ENCODE measurements around the gene KRT5. TPM values are rescaled to one million over a fixed set of nuclear protein-coding genes. Genes with fewer than 3 reads are reported as not detected.

The KRT5 gene
- total and polyA plus RNA-seq, 3 donors from 2014 or later: 0.39 to 2.6 (median 1.1) TPM

DNA sequence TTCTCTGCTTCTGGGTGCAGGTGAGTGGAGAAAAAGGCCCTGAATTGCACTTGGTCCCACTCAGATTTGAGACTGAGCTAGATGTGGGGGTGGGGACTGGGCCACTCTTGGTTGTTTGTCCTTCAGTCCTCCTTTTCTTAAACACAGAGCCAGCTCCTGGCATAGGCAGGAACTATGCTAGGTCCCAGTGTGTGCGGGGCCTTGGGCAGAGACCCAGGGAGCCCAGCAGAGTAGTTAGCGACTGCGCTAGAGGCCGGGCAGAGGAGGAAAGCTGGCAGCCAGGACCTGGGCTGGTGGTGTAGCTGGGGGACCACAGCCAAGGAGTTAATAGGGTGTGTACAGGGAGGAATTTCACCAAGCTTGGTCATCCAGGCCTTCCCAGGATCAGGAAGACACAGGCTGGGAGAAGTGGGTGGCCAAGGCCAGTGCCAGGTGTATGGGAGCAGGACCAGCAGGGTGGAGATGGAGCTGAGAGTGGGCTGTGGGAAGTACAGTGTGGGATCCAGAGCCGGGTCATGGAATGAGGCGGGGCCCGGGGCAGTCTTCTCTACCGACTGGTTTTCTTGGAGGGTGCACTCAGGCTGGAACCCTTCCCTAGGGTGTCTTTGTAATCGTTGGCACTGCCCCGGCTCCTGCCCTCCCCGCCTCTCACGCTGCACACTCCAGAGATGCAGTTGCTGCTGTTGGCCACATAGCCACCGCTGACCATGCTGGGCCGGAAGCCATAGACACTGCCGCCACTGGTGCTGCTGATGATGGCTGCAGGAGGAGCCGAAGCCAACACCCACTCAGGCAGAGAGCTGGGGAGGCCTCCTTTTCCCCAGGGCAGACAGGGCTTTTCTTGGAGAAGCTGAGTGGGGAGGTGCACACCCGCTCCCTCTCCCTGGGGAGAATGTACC, 24.0 kb upstream of the KRT5 start:
- peak; percentile 23 for DNase-seq
- Histone ChIP-seq H3K4me1 (peaks cover 3% of the 10 kb centered on the region), H3K4me3 (no peak overlapping the region), H3K27ac (no peak overlapping the region), H3K36me3 (ENCODE audit: low read depth, missing control alignments) (no peaks in the 10 kb centered on the region), H3K9me3 (no peaks in the 10 kb centered on the region), H3K27me3 (no peaks in the 10 kb centered on the region)
- WGBS, 2 donors: 78 to 81% methylated on average over 8 to 17 of the region's 17 CpGs
- intact Hi-C loops (cut with DNase I; ENCODE audit: low total_unique reads): no loop called here
- no peak for TF ChIP-seq CTCF (IDR thresholded peaks at IDR 0.05)
- no peak for TF ChIP-seq POLR2A (IDR thresholded peaks at IDR 0.05)

GRCh38 chr12:52542785-52543318, 22.7 kb upstream of the KRT5 start:
- H3K27me3 ChIP-seq: no peaks in the 10 kb centered on the region
- no peak for DNase-seq
- intact Hi-C loops (cut with DNase I; ENCODE audit: low total_unique reads): no loop called here
- no peak overlapping the region for H3K27ac ChIP-seq
- 63 to 79% methylated on average over 7 of the region's 7 CpGs for WGBS, 2 donors
- H3K9me3 ChIP-seq: no peaks in the 10 kb centered on the region
- no peak overlapping the region for H3K4me3 ChIP-seq
- peaks cover 7% of the 10 kb centered on the region for H3K4me1 ChIP-seq
- no peaks in the 10 kb centered on the region for H3K36me3 ChIP-seq (ENCODE audit: low read depth, missing control alignments)
- TF ChIP-seq CTCF (IDR thresholded peaks at IDR 0.05) (no peak), POLR2A (IDR thresholded peaks at IDR 0.05) (no peak)

DNA sequence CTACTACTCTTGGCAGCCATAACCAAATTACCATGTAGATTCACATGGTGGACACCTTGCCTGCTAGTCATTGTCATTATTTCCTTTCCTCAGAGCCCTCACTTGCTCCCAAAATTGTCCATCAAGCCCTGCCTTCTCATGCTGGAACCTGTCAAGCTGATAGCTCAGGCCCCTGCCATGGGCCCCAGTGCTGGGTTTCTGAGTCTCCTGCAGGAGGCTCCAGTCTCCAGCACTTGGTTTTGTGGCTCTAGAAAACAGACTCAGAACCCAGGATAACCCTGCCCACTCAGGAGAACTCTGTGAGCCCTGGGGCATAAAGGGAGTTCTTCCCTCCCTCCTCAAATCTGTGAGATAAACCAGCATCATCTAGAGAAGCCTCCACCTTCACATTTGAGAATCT, 22.0 kb upstream of the KRT5 start:
- H3K4me3 ChIP-seq: no peak overlapping the region
- intact Hi-C loops (cut with DNase I; ENCODE audit: low total_unique reads): no loop called here
- no peaks in the 10 kb centered on the region for H3K36me3 ChIP-seq (ENCODE audit: low read depth, missing control alignments)
- no peak for DNase-seq
- no peaks in the 10 kb centered on the region for H3K9me3 ChIP-seq
- peaks cover 7% of the 10 kb centered on the region for H3K4me1 ChIP-seq
- H3K27ac ChIP-seq: no peak overlapping the region
- TF ChIP-seq POLR2A (IDR thresholded peaks at IDR 0.05) (no peak), CTCF (IDR thresholded peaks at IDR 0.05) (no peak)
- H3K27me3 ChIP-seq: no peaks in the 10 kb centered on the region

DNA sequence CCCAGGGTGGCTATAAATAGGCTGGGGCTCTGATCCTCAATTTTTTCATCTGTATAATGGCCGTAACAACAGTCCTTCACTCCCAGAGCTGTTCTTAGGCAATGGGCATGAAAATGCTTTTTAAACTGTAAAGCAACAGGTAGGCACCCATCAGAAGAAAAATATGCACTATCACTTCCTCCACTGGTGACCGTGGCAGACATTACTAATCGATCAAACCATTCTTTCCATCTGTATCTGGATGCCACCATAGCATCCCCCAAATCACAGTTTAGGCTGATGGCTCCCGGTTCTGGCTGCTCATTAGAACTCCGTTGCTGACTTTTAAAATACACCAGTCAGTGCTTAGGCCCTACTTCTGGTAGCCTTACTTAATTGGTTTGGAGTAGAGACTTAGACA, 21.5 kb upstream of the KRT5 start:
- intact Hi-C loops (cut with DNase I; ENCODE audit: low total_unique reads): no loop called here
- Histone ChIP-seq H3K27me3 (no peaks in the 10 kb centered on the region), H3K36me3 (ENCODE audit: low read depth, missing control alignments) (no peaks in the 10 kb centered on the region), H3K4me3 (no peak overlapping the region), H3K4me1 (peaks cover 7% of the 10 kb centered on the region), H3K9me3 (no peaks in the 10 kb centered on the region), H3K27ac (no peak overlapping the region)
- 93 to 97% methylated on average over 5 of the region's 5 CpGs for WGBS, 2 donors
- TF ChIP-seq CTCF (IDR thresholded peaks at IDR 0.05) (no peak), POLR2A (IDR thresholded peaks at IDR 0.05) (no peak)
- DNase-seq: no peak
